Endometrium (tissue), 2 donors: ENCODE measurements around the gene TANC2.

Source experiments
- FAIRE-seq: peaks from 2 replicates; lab custom pipeline; 2012; peaks lifted over from hg19 to GRCh38; lab: Jason Lieb, UNC
- donor health status: control.
- donor health status: control.

TANC2 gene

GRCh38 chr17:63001689-63002394 lies 35.8 kb downstream of the TANC2 start:
- no peak for FAIRE-seq

- no peak for FAIRE-seq
These were observed 36.6 kb downstream of the TANC2 start for GRCh38 chr17:63002625-63003024.

- no peak for FAIRE-seq
These were observed 49.8 kb downstream of the TANC2 start for GRCh38 chr17:63015824-63016223.
